Anterior cingulate cortex (tissue), 58 donors: Measurements from ENCODE around the gene GAMT.
A peak's percentile ranks its signal among the peaks of the same experiment; 100 is the strongest.

ENCODE experiments used
- DNase-seq, 58 donors: peaks; one replicate each; lab custom pipeline; 2025; lab: John Stamatoyannopoulos, UW

The GAMT gene

DNA sequence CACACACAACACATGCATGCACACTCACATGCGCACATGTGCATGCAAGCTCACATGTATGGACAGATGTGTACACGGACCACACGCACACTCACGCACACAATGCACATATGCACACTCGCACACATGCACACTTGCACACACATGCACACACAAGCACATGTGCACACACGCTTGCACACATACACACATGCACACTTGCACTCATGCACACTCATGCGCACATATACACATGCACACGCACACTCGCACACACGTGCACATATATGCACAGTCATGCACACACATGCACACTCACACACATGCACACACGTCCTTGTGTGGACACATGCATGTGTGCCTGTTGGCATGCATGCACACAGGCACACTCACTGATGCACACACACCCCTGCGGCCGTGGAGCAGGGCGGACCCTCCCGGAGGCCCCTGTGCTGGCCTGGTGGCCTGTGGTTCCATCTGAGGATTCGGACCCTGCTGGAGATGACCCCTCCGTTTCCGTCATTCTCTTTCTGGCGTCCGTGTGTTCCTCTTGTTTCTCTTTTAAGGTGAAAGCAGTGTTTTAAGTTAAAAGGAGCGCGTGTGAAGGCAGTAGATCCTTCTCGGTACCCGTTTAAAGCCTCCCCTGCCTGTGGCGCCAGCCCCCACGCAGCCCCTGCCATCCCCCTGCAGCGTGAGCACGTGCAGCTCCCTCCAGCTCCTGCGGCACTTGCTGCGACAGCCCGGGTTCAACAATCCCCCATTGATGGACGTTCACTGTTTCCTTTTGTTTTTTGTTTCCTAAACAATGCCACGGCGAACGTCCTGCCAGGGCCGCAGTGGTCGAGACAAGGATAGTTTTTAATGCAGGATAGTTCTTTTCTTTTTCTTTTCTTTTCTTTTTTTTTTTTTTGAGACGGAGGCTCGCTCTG is 12.1 kb downstream of the GAMT start:
- DNase-seq = peak in 45 of 58 donors; percentile 17 to 89 (median 61)

GRCh38 chr19:1388637-1389026 is 12.7 kb downstream of the GAMT start:
- DNase-seq = peak in 2 of 58 donors; percentile 26 to 51

DNA sequence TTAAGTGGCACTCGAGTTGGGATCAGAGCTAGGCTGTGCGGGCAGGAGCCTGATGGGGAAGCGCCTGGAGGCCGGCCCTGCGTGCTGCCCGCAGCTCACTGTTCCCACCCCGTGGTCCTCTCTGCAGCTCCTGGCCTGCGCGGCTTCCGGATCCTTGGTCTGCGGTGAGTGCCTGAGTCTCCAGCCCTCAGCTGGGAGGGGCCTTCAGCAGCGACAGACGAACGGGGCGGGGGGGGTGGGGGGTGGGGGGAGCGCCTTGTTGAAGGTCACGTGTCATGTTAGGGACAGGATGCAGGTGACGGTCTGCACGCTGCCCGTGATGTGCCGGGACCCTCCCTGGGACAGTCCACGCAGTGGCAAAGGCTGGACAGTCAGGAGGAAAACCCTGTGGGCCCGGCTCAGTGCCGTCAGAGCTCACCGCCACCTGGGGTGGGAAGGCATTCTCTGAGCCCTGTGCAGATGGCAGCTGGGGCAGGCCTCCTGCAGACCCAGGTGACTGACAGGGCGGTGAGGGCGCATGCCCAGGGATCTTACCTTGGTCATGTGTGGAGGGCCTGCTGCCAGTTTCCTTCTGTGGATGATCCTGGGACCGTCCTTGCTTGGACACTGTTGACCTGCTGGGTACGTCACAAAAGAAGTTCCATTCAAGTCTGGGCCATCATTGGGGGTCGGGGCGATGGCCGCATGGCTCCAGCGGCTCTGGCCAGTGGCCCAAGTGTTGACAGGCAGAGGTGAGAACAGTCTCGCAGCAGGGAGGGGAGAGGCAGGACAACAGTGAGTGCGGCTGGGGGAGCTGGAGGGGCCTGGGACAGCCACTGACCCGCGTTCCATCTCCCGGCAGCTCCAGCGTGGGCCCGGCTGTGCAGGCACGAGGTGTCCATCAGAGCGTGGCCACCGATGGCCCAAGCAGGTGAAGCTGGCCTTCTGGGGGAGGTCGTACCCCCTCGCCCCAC is 13.4 kb downstream of the GAMT start:
- DNase-seq = peak in 2 of 58 donors; percentile 47 to 61

- peak in 6 of 58 donors; percentile 12 to 51 (median 38) for DNase-seq
Observed at GRCh38 chr19:1386945-1387683, 14.2 kb downstream of the GAMT start.

DNA sequence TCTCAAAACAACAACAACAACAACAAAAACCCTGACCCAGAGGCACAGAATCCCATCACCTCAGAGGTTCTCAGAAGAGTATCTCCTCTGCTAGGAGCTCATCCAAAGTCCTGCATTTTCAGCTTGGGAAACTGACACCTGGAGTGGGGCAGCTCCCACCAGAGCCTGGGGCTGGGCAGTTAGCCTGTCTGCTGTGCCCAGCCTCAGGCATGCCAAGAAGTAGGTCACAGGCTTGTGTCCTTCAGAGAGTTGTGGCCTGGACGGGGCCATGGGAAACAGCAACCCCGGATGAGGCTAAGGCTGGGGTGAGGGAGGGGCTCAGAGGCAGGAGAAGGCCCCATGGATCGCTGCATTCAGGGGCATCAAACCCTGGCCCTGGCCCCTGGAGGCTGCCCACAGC is 15.5 kb downstream of the GAMT start:
- DNase-seq = no peak

- DNase-seq = no peak
Observed at GRCh38 chr19:1384478-1385110, 16.7 kb downstream of the GAMT start.

GRCh38 chr19:1384085-1384462 is 17.3 kb downstream of the GAMT start:
- DNase-seq = no peak

- DNase-seq = peak; percentile 68 to 99 (median 94)
Observed at GRCh38 chr19:1383312-1384084, 17.8 kb downstream of the GAMT start, which contains the start of gene NDUFS7. TSS of gene NDUFS7 (plus strand) at chr19:1383907. CDS start at chr19:1383927, 20 bp downstream.

- no peak for DNase-seq
Observed at GRCh38 chr19:1383017-1383311, 18.4 kb downstream of the GAMT start.

- DNase-seq = no peak
Observed at GRCh38 chr19:1382250-1382649, 19.1 kb downstream of the GAMT start.

DNA sequence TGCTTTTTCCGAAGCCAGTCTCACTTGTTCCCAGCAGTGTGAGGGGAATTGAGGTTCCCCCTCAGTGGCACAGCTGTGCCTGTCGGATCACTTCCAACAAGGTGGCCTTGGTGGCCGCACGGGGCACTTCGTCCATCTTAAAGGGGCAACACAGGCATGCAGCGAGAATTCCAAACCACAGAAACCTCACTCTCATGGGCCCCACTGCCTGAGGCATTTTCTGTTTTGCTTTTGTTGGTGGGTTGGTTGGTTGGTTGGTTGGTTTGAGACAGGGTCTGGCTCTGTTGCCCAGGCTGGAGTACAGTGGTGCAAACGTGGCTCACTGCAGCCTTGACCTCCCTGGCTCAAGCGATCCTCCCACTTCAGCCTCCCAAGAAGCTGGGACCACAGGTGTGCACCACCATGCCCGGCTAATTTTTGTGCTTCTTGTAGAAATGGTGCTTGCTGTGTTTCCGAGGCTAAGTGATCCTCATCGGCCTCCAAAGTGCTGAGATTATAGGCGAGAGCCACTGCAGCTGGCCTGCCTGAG is 21.3 kb downstream of the GAMT start:
- no peak for DNase-seq

DNA sequence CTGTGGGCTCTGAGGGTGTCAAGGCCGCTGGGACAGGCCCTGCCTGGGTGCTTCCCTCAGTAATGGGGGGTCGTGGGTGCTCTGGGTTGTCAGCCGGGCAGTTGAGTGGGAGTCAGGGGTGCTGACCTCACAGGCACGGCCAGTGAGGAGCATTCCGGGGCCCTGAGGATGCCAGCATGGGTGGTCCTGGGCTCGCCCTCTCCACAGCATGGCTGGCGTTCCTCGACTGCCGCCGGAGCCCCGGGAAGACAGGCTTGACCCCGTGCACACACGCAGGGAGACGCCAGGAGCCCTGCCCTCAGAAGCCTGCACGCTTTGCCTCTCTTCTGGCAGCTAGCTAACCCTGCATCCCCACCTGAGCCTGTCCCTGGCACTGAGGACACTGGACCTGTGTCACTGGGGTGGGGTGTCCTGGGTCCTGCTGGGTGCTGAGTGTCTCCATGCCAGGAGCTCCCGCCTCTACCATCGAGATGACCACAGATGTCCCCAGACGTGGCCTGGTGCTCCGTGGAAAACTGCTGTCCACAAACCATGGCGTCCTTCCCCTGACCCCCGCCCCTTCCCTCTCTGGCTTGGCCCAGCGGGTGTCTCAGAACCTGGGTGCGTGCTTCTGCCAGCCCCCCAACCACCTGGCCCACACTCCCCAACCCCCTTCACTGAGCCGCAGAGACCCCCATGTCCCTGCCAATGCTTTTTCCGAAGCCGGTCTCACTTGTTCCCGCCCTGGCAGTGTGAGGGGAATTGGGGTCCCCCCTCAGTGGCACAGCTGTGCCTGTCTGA is 22.0 kb downstream of the GAMT start:
- DNase-seq = no peak

GRCh38 chr19:1377965-1378785 is 23.2 kb downstream of the GAMT start:
- DNase-seq = no peak

DNA sequence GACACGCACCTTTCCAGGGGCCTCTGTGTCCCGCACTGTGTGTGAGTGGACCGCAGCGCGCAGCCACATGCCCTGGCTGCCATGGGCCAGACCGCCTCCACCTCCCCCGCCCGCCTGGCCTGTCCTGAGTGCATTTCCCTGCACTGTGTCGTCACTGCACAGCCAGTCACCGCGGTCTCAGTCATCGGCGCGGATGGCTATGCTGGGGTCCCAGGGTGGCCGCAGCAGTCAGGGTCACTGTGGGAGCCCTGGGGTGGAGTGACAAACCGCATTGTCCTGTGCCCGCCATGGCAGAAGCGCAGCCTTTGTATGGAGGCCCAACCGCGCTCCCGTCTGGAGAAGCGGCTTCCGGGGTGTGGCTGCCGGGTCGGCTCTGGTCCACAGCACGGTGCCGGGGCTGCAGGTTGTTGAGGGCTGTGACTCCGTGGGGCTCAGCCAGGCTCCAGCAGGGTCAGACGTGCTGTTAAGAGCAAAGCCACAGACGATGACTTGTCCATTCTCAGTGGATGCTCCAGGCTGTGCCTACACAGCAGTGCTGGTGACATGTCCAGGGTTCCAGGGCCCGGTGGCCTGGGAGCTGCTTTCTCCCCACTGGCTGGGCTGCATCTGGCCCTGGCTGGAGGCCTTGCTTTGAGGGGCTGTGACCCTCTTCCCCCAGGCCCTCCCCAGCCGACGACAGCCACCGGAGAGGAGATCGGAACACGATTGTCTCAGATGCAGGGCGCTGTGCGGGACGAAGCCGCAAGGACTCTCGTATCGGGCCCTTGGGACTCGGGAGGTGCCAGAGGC is 24.0 kb downstream of the GAMT start:
- DNase-seq = no peak

- DNase-seq = no peak
Observed at GRCh38 chr19:1376415-1376805, 24.9 kb downstream of the GAMT start.

GRCh38 chr19:1374250-1374577 is 27.1 kb downstream of the GAMT start:
- no peak for DNase-seq
